GM20431 (cell line): Measurements from ENCODE around the gene CD177.
"Not testable (repeated sequence)": the region's sequence is repeated elsewhere in the genome, so short reads cannot be mapped to it uniquely, and the experiment has no call there.

Experiments used
- in situ Hi-C: fragments of 300-500 bp; cut with MseI, MboI; formaldehyde crosslinking; loops from one replicate; pipeline ENCODE4 v1.15.0; 2020; ENCODE audit warnings: low sequenced_read_pairs; ENCODE audit not compliant: unreplicated experiment

Gene CD177

DNA sequence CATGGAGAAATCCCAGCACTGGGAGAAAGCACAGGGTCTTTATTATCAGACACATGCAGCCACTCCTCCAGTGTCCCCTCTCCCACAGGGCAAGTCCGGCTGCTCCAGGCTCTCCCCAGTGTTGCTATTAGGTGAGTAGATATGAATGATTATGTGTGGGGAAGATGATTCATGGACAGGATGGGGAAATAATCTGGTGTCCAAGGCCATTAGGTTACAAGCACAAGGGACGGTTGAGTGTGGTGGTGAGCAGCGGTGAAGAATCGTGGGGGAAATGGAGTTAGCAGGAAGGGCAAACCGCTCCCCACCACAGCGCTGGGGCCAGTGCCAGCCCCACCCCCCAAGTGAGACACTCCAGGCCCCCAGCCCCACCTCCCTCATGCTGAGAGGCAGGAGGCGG, 19.0 kb downstream of the CD177 start:
- in situ Hi-C loops, result no loop called here

DNA sequence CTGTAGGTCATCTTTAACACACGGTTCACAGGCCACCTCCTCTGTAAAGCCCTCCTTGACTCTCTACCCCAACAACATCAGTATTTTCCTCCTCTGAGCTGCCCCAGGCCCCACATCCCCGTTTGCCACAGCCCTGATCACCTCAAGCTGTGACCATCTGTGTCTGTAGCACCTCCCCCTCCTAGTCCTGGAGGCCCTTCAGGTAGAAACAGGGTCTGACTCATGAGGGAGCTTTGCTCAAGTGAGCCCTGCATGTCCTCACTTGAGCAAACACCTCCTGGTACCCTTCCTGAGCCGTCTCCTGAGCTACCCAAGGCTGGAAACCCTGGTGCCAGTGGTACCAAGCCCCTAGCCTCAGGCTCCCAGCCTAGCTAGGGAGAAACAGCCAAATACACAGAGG, 24.1 kb downstream of the CD177 start:
- in situ Hi-C loops, result not testable (repeated sequence)

DNA sequence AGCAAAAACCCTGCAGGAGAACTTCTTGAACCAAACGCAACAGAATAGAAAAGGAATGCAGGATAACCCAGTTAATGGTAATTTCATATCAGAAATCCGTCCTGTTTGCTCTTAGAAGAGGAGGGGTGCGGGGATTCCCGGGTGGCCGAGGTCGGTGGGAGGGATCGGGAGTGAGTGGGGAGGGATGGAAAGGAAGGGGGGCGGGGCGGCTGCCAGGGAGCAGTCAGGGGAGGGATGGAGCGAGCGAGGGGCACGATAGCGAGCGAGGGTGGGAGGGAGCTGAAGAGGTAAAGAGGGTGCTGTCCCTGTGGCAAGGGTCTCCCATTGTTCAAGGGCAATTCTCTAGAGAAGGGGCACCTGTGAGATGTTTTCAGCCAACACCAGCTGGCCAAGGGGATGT, 26.5 kb downstream of the CD177 start:
- in situ Hi-C loops, result no loop called here

DNA sequence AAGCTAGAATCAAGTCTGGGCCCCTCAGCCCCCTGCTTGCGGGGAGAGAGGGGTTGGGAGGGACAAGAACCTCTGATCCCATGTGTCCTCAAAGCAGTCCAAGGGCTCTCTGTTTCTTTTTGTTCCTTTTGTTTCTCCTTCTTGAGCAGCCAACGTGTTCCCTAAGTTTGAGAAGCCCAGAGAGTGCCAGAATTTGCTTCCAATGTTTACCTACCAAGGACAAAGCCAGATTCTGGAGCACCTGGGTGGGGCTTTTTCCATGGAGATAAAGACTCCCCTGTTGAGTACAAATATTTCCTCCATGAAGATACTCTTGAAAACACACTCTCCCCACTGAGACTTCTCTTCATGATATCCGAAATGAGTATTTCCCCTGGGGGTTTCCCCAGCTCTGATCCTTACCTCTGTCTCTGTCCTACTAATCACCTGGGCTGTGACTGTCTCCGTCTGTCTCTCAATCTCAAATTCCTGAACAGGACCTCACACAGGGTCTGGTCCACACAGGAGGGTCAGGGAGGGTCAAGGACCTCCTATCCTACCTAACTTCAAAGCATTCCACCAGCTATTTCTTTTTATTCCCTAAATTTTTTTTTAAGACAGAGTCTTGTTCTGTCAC, 27.4 kb downstream of the CD177 start:
- in situ Hi-C loops, result no loop called here

DNA sequence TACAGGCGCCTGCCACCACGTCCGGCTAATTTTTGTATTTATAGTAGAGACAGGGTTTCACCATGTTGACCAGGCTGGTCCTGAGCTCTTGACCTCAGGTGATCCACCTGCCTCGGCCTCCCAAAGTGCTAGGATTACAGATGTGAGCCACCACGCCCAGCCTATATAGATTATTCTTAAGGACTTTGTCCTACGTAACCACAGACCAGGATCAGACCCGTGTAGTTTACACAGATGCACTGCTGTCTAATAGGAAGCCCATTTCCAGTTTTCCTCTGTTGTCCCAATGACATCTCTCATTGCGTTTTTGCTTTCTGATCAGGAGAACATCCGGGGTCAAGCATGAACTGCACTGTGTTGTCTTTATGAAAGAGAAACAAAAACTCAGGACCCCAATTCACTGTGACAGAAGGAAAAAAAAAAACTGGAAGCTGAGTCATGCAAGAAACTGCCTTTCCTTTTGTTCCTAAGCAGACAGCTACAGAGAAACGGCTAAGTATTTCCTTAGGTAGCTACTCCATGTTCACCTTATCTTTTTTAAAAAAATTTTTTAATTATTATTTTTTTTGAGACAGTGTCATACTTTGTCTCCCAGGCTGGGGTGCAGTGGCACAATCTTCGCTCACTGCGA, 29.2 kb downstream of the CD177 start:
- in situ Hi-C loops, result not testable (repeated sequence)

GRCh38 chr19:43383254-43383653, 29.8 kb downstream of the CD177 start:
- in situ Hi-C loops, result not testable (repeated sequence)

GRCh38 chr19:43383759-43384158, 30.3 kb downstream of the CD177 start:
- in situ Hi-C loops, result not testable (repeated sequence)

GRCh38 chr19:43390903-43391551, 37.5 kb downstream of the CD177 start:
- in situ Hi-C loops, result not testable (repeated sequence)

DNA sequence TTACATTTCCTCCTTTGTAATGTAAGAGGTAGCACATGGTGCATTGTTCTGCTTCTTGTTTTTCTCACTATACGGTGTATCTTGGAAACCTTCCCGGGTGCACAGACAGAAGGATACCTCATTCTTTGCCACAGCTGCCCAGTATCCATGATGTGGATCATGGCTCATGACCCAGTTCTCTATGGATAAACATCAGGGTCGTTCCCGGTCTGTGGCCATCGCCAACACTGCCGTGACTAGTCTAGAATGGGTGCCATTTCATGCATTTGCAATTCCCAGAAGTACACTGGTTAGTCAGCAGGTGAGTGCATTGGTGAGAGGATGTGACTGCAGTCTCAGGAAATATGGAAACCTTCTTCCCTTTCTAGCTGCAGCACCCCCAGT, 38.1 kb downstream of the CD177 start:
- in situ Hi-C loops, result not testable (repeated sequence)

- in situ Hi-C loops, result not testable (repeated sequence)
These were observed 40.0 kb downstream of the CD177 start for GRCh38 chr19:43393501-43393900.

GRCh38 chr19:43395561-43395960, 42.1 kb downstream of the CD177 start:
- in situ Hi-C loops, result no loop called here

- in situ Hi-C loops, result no loop called here
These were observed 52.8 kb downstream of the CD177 start for GRCh38 chr19:43406297-43406696.

GRCh38 chr19:43407416-43408005, 54.0 kb downstream of the CD177 start:
- in situ Hi-C loops, result no loop called here

DNA sequence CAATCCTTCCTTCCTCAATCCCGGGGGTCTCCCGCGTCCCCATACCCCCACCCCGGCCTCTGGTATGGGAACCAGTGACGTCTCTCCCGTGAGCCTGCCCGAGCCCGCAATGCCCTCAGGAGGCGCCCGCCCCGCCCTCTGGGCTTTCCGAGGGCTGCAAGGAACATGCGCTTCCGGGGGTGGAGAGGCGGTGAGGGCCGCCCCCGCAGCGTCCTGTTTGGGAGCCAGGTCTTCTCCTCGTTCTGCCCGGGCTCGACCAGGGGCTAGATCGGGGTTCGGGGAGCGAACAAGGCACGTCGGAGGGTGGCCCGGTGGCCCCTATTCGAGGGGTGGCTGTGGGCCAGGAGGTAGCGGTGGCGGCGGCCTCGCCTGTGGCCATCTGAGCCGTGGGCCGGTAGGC, 54.6 kb downstream of the CD177 start:
- in situ Hi-C loops, result no loop called here

- in situ Hi-C loops, result no loop called here
These were observed 55.9 kb downstream of the CD177 start for GRCh38 chr19:43409415-43409814.

DNA sequence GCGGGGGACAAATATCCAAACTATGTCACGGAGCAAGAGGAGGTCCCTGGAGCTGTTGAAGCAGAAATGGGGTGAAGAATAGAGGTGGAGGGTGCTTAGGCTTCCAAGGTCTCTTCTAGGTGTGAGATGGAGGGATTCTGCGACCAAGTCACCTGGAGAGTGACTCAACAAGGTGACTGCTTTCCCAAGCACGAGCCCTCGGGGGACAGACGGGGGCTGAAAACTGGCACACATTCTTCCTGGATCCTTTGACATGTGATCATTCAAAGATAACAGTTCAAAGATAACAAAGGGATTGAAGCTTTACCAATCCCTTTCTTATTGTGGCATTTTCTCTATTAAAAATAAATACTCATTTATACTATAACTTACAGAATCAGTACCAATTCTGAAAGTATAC, 59.0 kb downstream of the CD177 start:
- in situ Hi-C loops, result no loop called here
